GM21390 (cell line): ENCODE measurements around the gene COL6A1.

Source experiments
- ATAC-seq: cut with Tn5 transposase; IDR thresholded peaks from one replicate; pipeline ENCODE4 v1.9.1; 2021; ENCODE audit not compliant: unreplicated experiment

The COL6A1 gene

GRCh38 chr21:46025113-46025770 lies 43.7 kb downstream of the COL6A1 start:
- ATAC-seq = no peak

GRCh38 chr21:46027851-46028493 lies 46.4 kb downstream of the COL6A1 start:
- ATAC-seq = no peak

GRCh38 chr21:46028573-46029091 lies 47.1 kb downstream of the COL6A1 start:
- no peak for ATAC-seq

- no peak for ATAC-seq
Observed at GRCh38 chr21:46029186-46029924, 47.8 kb downstream of the COL6A1 start.

GRCh38 chr21:46031484-46031883 lies 49.9 kb downstream of the COL6A1 start:
- no peak for ATAC-seq

- ATAC-seq = no peak
Observed at GRCh38 chr21:46032100-46032499, 50.5 kb downstream of the COL6A1 start.

- no peak for ATAC-seq
Observed at GRCh38 chr21:46033410-46034400, 52.1 kb downstream of the COL6A1 start.

GRCh38 chr21:46035809-46036695 lies 54.5 kb downstream of the COL6A1 start:
- ATAC-seq = no peak

- ATAC-seq = no peak
Observed at GRCh38 chr21:46036696-46037330, 55.2 kb downstream of the COL6A1 start.

- ATAC-seq = no peak
Observed at GRCh38 chr21:46037331-46038325, 56.1 kb downstream of the COL6A1 start.

GRCh38 chr21:46038341-46038829 lies 56.8 kb downstream of the COL6A1 start:
- ATAC-seq = no peak

GRCh38 chr21:46038871-46039397 lies 57.4 kb downstream of the COL6A1 start:
- no peak for ATAC-seq

- ATAC-seq = no peak
Observed at GRCh38 chr21:46039891-46040660, 58.5 kb downstream of the COL6A1 start.

- no peak for ATAC-seq
Observed at GRCh38 chr21:46040707-46041106, 59.1 kb downstream of the COL6A1 start.

- no peak for ATAC-seq
Observed at GRCh38 chr21:46041183-46041582, 59.6 kb downstream of the COL6A1 start.

GRCh38 chr21:46045154-46045553 lies 63.6 kb downstream of the COL6A1 start:
- no peak for ATAC-seq

- ATAC-seq = no peak
Observed at GRCh38 chr21:46046471-46046870, 64.9 kb downstream of the COL6A1 start.
